Natural killer cell treated with Interleukin-12 subunit alpha and Interleukin-12 subunit beta and Interleukin-15 and Interleukin-18, amount 100 ng/mL, for 72 hours (primary cell): Measurements from ENCODE around the gene ZNF394. TPM values are rescaled to one million over a fixed set of nuclear protein-coding genes. Genes with fewer than 3 reads are reported as not detected.
"Not testable (repeated sequence)": the region's sequence is repeated elsewhere in the genome, so short reads cannot be mapped to it uniquely, and the experiment has no call there.

Experiments
- ATAC-seq, 2 donors: fragments of 150-1000 bp; cut with Tn5 transposase in 1 of 2; sonication (Bioruptor Pico), chemical (Tn5 transposase) in 1 of 2; 2 replicates each; pipeline ENCODE4 v1.10.0; 2021
- DNase-seq: peaks from one replicate; pipeline ENCODE4 v3.0.0; 2022; ENCODE audit warnings: low spot score
- H3K27ac Mint-ChIP-seq, 2 donors: 1 replicate in 1 of 2; 2 replicates in 1 of 2; pipeline ENCODE4 v1.8.0; 2022; ENCODE audit warnings: mixed read lengths in 2 of 2, mild to moderate bottlenecking in 1 of 2, moderate library complexity in 1 of 2
- H3K27me3 Mint-ChIP-seq, 2 donors: 1 replicate in 1 of 2; 2 replicates in 1 of 2; pipeline ENCODE4 v1.8.0; 2022; ENCODE audit warnings: mixed read lengths in 2 of 2
- H3K36me3 Mint-ChIP-seq: one replicate; pipeline ENCODE4 v1.8.0; 2022; ENCODE audit warnings: mixed read lengths
- H3K4me1 Mint-ChIP-seq, 2 donors: 1 replicate in 1 of 2; 2 replicates in 1 of 2; pipeline ENCODE4 v1.8.0; 2022; ENCODE audit warnings: low read depth in 2 of 2, mixed read lengths in 2 of 2, mild to moderate bottlenecking in 1 of 2
- H3K4me3 Mint-ChIP-seq: one replicate; pipeline ENCODE4 v1.8.0; 2022; ENCODE audit warnings: mixed read lengths
- H3K9me3 Mint-ChIP-seq: 2 replicates; pipeline ENCODE4 v1.8.0; 2022; ENCODE audit warnings: mixed read lengths
- total RNA-seq, 2 donors: library from RNA; stranded (reverse); gene quantifications; one replicate each; pipeline ENCODE4 v1.2.3, GENCODE V29; 2022

ZNF394 gene
- total RNA-seq, 2 donors from 2014 or later = 62.0 to 70.5 TPM

DNA sequence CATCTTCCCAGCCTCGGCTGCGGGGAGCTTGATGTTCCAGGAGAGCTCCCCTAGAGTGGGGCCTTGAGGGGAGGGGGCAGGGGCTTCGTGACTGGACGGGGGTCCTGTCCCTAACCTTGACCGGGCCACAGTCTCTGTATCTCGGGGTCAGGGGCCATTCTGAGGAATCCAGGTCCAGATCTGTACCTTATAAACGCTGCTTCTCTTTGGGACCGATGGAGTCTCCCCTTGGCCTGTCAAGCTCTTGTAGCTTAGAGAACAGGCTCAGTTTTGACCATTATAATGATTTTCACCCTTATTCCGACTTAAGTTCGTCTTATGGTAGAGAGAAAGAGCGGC, 5.2 kb upstream of the ZNF394 start:
- H3K27ac Mint-ChIP-seq = peak overlapping the region; percentile 84 to 94

DNA sequence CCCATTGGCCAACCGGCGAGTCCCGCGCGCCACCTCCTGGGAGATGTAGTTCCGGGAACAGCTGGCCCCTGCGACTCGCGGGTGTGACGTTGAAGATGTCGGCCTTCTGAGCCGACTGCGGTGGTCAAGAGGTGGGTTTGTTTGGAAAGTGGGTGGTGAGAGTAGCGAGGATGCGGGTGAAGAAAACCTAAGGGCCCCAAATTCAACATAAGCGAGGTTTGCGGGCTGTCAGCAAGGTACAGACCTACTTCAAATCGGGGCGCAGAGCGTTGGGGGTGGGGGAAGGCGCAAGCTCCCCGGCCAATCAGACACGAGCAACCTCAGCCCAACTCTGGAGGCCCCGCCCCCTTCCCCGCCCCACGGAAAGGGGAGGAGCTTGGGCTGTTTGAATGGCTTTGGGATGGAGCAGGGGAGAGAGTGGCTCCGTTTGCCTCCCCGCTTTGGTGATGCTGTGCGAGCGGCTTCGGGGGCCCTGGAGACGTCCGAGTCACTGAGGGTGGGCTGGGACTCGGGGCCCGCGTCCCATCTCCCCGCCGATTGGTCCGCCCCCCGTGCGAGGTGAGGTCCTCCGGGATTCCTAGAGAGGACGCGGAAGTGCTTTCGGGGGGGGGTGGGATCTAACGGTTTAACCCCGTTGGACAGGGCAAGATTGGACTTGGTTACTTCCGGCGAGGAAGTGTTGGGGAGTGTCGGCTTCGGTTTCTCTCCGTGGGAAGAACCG, 4.7 kb upstream of the ZNF394 start, which contains the start of gene ZKSCAN5:
Gene ZKSCAN5, plus strand, starts transcription at position 60 of the 721 bp plus-strand sequence. CDS start 1,383 bp downstream, outside the sequence.
- H3K36me3 Mint-ChIP-seq = no peaks in the 10 kb centered on the region
- H3K4me1 Mint-ChIP-seq = peaks cover 21 to 23% of the 10 kb centered on the region in 2 donors
- peak within 1 kb of the TSS; percentile 84 to 94 for H3K27ac Mint-ChIP-seq
- DNase-seq = peak; percentile 98
- peak; percentile 90 to 93 for ATAC-seq
- no peaks in the 10 kb centered on the region for H3K27me3 Mint-ChIP-seq
- no peaks in the 10 kb centered on the region for H3K9me3 Mint-ChIP-seq
- H3K4me3 Mint-ChIP-seq = peak within 1 kb of the TSS; percentile 91

More for the DNA sequence above, 5.2 kb upstream of the ZNF394 start:
- ATAC-seq = no peak
- no peak for DNase-seq
- Mint-ChIP-seq H3K9me3 (no peaks in the 10 kb centered on the region), H3K4me3 (peak overlapping the region; percentile 91), H3K36me3 (no peaks in the 10 kb centered on the region), H3K27me3 (no peaks in the 10 kb centered on the region), H3K4me1 (peaks cover 21 to 23% of the 10 kb centered on the region in 2 donors)

DNA sequence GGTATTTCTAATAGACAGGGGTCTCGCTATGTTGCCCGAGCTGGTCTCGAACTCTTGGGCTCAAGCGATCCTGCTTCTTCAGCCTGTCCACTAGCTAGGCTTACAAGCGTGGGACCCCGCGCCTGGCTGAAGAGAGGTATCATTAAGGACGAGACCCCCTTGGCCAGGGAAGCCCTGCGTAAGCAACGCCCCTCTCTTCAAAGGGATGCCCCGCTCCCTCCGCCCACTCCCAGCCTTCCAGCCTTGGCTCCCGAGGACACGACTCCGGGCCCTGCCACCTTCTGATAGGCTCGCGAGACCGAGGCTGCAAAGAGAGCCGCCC, 4.2 kb upstream of the ZNF394 start:
- peak overlapping the region; percentile 91 for H3K4me3 Mint-ChIP-seq
- no peaks in the 10 kb centered on the region for H3K27me3 Mint-ChIP-seq
- no peaks in the 10 kb centered on the region for H3K36me3 Mint-ChIP-seq
- no peaks in the 10 kb centered on the region for H3K9me3 Mint-ChIP-seq
- H3K27ac Mint-ChIP-seq = peak overlapping the region; percentile 84 to 94
- peaks cover 21 to 23% of the 10 kb centered on the region in 2 donors for H3K4me1 Mint-ChIP-seq
- DNase-seq (no peak), ATAC-seq (no peak)

DNA sequence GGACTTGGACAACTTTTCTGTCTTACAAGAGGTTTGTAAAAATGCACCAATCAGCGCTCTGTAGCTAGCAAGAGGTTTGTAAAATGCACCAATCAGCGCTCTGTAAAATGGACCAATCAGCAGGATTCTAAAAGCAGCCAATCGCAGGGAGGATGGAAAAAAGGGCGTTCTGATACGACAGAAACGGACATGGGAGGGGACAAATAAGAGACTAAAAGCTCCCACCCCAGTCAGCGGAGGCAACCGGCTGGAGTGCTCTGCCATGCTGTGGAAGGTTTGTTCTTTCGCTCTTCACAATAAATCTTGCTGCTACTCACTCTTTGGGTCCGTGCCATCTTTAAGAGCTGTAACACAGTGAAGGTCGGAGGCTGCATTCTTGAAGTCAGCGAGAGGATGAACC, 1.2 kb upstream of the ZNF394 start:
- Mint-ChIP-seq H3K4me1 (peaks cover 24 to 28% of the 10 kb centered on the region in 2 donors), H3K36me3 (peaks cover 10% of the 10 kb centered on the region), H3K4me3 (peak overlapping the region; percentile 96), H3K27ac (peak overlapping the region; percentile 94 to 99)
- not testable (repeated sequence) for DNase-seq, ATAC-seq, H3K27me3 Mint-ChIP-seq, H3K9me3 Mint-ChIP-seq

DNA sequence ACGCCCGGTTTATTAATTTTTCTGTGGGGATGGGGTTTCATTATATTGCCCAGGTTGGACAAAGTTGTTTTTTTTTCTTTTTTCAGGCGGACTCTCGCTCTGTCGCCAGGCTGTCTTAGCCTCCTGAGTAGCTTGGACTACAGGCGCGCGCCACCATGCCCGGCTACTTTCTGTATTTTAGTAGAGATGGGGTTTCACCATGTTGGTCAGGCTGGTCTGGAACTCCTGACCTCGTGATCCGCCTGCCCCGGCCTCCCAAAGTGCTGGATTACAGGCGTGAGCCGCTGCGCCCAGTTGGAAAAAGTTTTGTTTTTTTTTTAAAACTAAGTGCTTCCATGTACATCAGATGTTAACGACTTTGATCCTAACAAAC, 542 bp upstream of the ZNF394 start:
- Mint-ChIP-seq H3K36me3 (peaks cover 13% of the 10 kb centered on the region), H3K9me3 (no peaks in the 10 kb centered on the region), H3K4me1 (peaks cover 18 to 24% of the 10 kb centered on the region in 2 donors), H3K4me3 (peak overlapping the region; percentile 96), H3K27ac (peak overlapping the region; percentile 94 to 99), H3K27me3 (no peaks in the 10 kb centered on the region)
- ATAC-seq = no peak
- no peak for DNase-seq

DNA sequence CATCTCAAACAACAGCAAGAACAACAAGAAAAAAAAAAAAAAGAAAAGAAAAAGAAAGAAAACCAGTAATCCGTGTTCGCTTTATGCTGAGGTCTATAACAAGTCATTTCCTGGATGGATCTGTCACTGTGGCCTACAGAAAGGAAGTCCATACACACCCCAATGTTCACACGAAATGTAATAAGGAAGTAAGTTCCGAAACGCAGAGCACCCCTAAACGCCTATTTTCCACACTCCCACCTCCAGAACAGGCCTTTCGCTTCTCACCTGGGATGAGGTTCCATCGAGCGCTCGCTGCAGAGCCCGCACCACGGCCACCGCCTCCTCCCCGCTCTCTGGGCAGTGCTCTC, 735 bp downstream of the ZNF394 start:
- Mint-ChIP-seq H3K4me1 (peaks cover 13 to 21% of the 10 kb centered on the region in 2 donors), H3K9me3 (no peaks in the 10 kb centered on the region), H3K4me3 (peak overlapping the region; percentile 96), H3K27me3 (no peaks in the 10 kb centered on the region), H3K27ac (peak overlapping the region; percentile 94 to 99), H3K36me3 (peaks cover 17% of the 10 kb centered on the region)
- ATAC-seq (peak; percentile 58 to 70), DNase-seq (no peak)

DNA sequence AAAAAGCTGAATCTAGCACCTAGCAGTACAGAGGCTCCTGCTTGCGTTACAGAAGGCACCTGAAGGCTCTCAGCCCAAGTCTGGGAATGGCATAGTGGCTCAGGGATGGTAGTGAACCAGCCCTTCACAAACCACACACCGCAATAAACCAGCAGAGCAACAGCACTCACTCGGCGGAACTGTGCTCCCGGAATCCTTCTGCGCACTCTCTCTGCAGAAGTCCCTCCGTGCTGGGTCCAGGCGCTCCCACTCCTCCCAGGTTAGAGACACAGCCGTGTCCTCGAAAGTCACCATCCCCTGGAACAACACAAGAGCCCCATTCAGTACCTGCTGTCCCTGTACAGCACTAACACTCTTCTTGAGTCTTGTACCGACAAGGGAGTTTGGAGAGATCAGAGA, 1.5 kb downstream of the ZNF394 start:
- ATAC-seq = no peak
- no peak for DNase-seq
- no peaks in the 10 kb centered on the region for H3K27me3 Mint-ChIP-seq
- peak overlapping the region; percentile 94 to 99 for H3K27ac Mint-ChIP-seq
- no peaks in the 10 kb centered on the region for H3K9me3 Mint-ChIP-seq
- H3K4me1 Mint-ChIP-seq = peaks cover 13 to 23% of the 10 kb centered on the region in 2 donors
- H3K36me3 Mint-ChIP-seq = peaks cover 25% of the 10 kb centered on the region
- H3K4me3 Mint-ChIP-seq = peak overlapping the region; percentile 96

DNA sequence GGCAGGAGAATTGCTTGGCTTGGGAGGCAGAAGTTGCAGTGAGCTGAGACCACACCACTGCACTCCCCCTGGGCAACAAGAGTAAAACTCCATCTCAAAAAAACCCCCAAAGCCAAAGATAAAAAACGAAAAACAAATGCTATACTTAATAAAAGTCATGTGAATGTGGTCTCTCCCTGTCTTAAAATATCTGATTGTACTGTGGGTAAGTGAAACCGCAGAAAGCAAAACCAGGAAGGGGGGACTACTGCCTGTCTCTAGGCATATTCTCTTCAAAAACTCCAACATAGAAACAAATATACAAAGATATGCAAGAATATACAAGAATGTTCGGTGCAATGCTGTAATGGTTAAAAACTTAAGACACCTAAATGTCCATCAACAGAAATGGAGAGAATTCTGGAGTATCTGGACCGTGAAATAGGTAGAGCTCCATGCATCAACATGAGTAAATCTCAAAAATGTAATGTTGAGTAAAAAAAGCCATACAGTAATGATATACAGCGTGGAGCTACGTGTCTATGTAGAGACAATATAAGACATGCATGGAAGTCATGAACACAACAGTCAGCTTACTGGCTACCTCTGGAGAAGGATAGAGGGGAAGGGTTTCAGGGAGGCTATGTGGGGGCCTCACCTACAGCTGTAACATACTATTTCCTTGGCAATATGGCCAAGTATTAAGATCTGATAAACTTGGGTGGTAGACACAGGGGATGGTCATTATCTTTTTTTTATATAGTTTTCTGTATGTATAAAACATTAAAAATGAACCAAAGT, 2.1 kb downstream of the ZNF394 start:
- Mint-ChIP-seq H3K27ac (peak overlapping the region; percentile 94 to 99), H3K27me3 (no peaks in the 10 kb centered on the region), H3K4me1 (peaks cover 13 to 24% of the 10 kb centered on the region in 2 donors), H3K36me3 (peaks cover 31% of the 10 kb centered on the region), H3K4me3 (peak overlapping the region; percentile 96), H3K9me3 (no peaks in the 10 kb centered on the region)
- DNase-seq (no peak), ATAC-seq (no peak)

DNA sequence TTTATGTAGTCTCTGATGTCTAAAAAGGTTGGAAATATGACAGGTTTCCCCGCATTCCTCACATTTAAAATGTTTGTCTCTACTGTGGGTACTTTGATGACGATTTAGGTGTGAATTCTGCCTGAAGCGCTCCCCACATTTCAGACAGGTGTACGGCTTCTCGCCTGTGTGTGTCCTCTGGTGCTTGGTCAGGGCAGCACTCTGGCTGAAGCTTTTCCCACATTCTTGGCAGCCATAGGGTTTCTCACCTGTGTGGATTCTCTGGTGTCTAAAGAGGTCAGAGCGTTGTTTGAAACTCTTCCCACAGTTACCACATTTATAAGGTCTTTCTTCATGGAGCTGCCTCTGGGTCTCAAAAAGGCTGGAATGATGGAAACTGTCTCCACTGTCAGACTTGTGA, 6.3 kb downstream of the ZNF394 start:
- Mint-ChIP-seq H3K4me1 (peaks cover 14 to 23% of the 10 kb centered on the region in 2 donors), H3K9me3 (no peaks in the 10 kb centered on the region), H3K27me3 (no peaks in the 10 kb centered on the region), H3K4me3 (no peak overlapping the region), H3K36me3 (peaks cover 42% of the 10 kb centered on the region), H3K27ac (no peak overlapping the region)
- no peak for ATAC-seq
- no peak for DNase-seq

DNA sequence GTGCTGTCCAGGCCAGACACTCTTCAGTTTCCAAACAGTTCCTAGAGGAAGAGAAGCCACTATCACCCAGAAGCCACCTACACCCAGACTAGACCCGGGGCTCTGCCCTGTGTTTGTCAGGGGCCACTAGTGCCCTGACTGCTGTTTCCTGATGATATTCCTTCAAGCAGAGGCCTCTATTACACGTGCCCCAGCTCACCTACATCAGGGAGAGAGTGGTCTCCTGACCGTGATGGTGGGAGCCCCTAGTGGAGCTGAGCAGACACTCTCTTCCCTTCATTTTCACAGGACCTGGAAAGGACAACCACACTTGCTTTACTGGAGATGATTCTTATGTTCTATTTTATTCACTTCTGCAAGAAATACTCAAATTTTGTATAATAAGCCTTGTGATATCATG, 9.2 kb downstream of the ZNF394 start:
- no peak for DNase-seq
- H3K4me1 Mint-ChIP-seq = peaks cover 5 to 8% of the 10 kb centered on the region in 2 donors
- no peaks in the 10 kb centered on the region for H3K9me3 Mint-ChIP-seq
- no peak for ATAC-seq
- peaks cover 29% of the 10 kb centered on the region for H3K36me3 Mint-ChIP-seq
- H3K4me3 Mint-ChIP-seq = no peak overlapping the region
- no peaks in the 10 kb centered on the region for H3K27me3 Mint-ChIP-seq
- H3K27ac Mint-ChIP-seq = no peak overlapping the region

DNA sequence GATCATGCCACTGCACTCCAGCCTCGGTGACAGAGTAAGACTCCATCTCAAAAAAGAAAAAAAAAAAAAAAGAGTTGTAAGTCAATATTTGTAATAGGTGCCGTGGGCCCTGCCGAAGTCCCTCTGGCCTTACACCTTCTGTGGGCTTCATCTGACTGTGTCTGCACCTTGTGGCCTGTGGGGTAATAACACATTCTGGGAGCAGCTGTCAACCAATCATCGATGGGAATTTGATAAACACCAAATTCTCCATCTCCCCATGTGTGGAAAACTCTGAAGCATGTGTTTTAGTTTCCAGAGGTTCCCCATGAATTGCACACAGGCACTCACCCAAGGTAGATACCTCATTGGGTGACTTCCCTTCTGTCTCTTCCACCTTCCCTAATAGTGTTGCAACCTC, 10.8 kb downstream of the ZNF394 start:
- no peak overlapping the region for H3K4me3 Mint-ChIP-seq
- peak overlapping the region in 1 of 2 donors; percentile 22 for H3K27ac Mint-ChIP-seq
- ATAC-seq (no peak), DNase-seq (no peak)
- H3K4me1 Mint-ChIP-seq = peaks cover 5 to 12% of the 10 kb centered on the region in 2 donors
- peaks cover 24% of the 10 kb centered on the region for H3K36me3 Mint-ChIP-seq
- H3K9me3 Mint-ChIP-seq = no peaks in the 10 kb centered on the region
- H3K27me3 Mint-ChIP-seq = no peaks in the 10 kb centered on the region

DNA sequence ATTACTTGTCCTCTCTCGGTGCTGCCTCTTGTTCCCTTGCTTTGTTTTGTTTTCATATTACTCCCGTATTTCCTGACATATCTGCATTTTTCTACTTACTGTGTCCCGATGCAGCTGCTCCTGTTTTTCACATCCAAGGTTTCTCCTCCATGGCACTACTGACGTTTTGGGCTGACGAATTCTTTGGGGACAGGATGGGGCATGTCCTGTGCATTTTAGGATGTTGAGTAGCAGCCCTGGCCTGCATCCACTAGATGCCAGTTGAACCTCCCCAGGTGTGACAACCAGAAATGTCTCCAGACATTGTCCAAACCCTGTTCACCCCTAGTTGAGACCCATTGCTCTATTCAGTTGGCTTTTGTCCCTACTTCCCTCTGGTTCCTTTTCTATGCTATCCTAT, 15.0 kb downstream of the ZNF394 start:
- no peak for DNase-seq
- H3K4me3 Mint-ChIP-seq = no peak overlapping the region
- H3K4me1 Mint-ChIP-seq = peaks cover 5 to 10% of the 10 kb centered on the region in 2 donors
- peak overlapping the region in 1 of 2 donors; percentile 0 for H3K27ac Mint-ChIP-seq
- no peaks in the 10 kb centered on the region for H3K27me3 Mint-ChIP-seq
- H3K36me3 Mint-ChIP-seq = peaks cover 4% of the 10 kb centered on the region
- H3K9me3 Mint-ChIP-seq = no peaks in the 10 kb centered on the region
- no peak for ATAC-seq

DNA sequence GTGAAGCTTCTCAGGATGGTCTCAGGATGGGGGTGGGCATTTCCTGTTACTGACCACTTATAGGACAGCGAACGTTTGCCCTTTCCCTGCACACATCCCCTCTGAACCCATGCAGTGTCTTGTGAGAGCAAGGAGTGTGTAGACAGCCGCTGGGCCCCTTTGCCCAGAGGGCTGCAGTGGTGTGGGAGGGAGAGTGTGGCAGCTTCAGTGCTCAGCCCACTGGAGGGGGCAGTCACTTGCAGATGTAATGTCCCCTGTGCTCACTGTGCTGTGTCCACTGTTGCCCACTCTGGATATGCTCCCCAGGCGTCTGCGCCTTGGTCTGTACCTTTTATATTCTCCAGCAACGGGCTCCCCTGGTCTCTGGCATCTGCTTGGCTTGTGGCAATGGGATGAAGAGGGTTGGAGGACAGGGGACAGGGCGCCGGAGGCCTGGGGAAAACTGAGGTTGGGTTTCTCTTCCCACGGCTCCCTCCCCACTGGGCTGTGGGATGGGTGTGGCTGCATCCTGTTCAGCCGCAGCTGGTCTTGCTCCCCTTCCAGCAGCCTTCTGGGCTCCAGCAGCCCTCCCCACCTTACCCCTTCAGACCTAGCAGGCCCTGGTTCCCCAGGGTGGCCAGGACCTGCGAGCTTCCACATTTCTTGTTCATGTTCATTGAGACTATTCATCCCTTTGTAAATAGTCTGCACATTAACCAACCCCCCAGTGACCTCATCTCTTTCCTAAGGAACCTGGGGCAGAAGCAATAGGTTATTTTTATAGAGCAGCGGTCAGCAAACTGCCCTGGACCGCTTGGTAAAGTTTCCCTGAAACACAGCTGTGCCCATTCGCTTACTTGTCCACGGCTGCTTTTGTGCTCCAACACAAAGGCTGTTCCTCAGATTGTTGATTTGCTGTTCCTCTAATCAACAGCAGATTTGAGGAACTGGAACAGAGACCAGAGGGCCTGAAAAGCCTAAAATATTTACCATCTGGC, 21.3 kb downstream of the ZNF394 start:
- Mint-ChIP-seq H3K4me3 (no peak overlapping the region), H3K27me3 (no peaks in the 10 kb centered on the region), H3K27ac (peak overlapping the region; percentile 23 to 66), H3K36me3 (peaks cover 5% of the 10 kb centered on the region), H3K9me3 (no peaks in the 10 kb centered on the region), H3K4me1 (peaks cover 17 to 18% of the 10 kb centered on the region in 2 donors)
- no peak for ATAC-seq
- no peak for DNase-seq
